ENCODE results near the gene VPS26B.
"Not testable (repeated sequence)": the region's sequence is repeated elsewhere in the genome, so short reads cannot be mapped to it uniquely, and the experiment has no call there.

The VPS26B gene

DNA sequence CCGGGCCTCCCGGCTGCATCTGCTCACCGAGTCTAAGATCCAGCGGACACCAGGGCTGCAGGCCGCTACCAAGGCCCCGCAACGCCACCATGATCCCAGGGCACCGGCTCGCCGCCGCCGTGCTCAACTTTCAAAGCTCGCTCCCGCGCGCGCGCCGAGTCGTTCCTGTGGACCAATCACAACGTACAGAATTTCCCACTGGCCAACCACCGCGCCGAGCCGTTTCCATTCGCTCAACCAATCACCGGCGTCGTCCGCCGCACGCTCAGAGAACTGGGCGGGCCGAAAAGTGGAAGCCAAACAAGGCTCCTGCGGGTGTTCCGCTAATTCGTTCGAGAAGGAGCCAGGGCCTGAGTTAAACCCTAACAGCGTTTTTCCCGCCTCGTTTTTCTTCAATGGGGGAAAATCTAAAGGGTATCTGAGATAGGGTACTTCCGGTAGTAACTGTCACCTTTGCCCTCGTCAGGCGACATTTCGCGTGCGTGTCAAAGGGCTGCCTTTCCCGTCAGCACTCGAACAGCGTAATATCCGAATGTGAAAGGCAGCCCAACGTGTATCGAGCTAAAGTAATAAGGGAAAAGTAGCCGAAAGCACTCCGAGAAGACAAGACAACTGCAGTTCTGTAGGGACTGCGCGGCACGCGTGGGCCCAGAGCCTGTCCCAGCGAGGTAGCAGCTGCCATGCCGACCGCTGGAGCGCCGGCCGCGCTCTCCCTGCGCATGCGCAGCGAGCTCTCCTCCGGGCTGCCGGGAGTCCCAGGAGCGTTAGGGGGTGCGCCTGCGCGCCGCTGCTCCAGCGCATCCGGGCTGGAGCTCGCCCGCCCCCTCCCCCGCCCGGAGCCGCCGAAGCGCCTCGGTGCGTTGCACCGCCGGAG, at the start of gene VPS26B, which contains the start of gene NCAPD3:
TSS of gene VPS26B (plus strand) at position 836 of the 874 bp plus-strand sequence. CDS start 452 bp downstream, outside the sequence.
TSS of gene NCAPD3 (minus strand) at position 132 of the 874 bp plus-strand sequence. CDS start at position 91, 41 bp downstream.
- H3K9ac ChIP-seq (ENCODE audit: low read depth in 1 of 2, low read length in 2 of 2) = peak within 1 kb of the TSS; percentile 83 to 91
- peak within 1 kb of the TSS; percentile 97 to 98 for H3K27ac ChIP-seq (ENCODE audit: low read depth in 2 of 2, low read length in 2 of 2)
- peaks cover 2 to 3% of the 10 kb centered on the region in 2 donors for H3K36me3 ChIP-seq (ENCODE audit: control insufficient read depth in 2 of 2, insufficient read depth in 2 of 2, low read length in 2 of 2)
- H3K4me3 ChIP-seq (ENCODE audit: low read length in 2 of 2) = peak within 1 kb of the TSS; percentile 98 to 99
- H3K27me3 ChIP-seq (ENCODE audit: control insufficient read depth in 2 of 2, insufficient read depth in 2 of 2, low read length in 2 of 2) = no peaks in the 10 kb centered on the region
- H3K9me3 ChIP-seq (ENCODE audit: control insufficient read depth in 2 of 2, low read length in 2 of 2) = no peaks in the 10 kb centered on the region
- peaks cover 22 to 26% of the 10 kb centered on the region in 2 donors for H3K4me1 ChIP-seq (ENCODE audit: control insufficient read depth in 2 of 2, insufficient read depth in 2 of 2, low read length in 2 of 2)

DNA sequence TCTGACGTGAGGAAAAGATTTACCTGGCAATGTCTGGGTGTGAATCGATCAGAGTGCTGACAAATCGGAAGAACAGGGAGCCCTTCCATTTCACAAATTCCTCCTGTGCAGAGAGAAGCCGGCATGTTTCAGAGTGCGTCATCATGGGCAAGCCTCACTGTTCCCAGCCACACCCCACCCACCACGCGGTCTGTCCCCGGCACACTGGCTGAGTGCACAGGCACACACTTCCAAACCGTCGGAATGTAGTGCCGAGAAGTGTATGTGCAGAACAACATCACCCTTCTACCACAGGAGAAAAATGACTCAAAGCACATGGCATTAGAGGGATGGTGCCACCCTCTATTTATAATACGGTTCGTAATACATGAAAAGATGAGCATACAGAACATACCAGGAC, 48.2 kb upstream of the VPS26B start:
- Histone ChIP-seq H3K36me3 (ENCODE audit: control insufficient read depth in 2 of 2, insufficient read depth in 2 of 2, low read length in 2 of 2) (peaks cover 21 to 28% of the 10 kb centered on the region in 2 donors), H3K9ac (ENCODE audit: low read depth in 1 of 2, low read length in 2 of 2) (no peak overlapping the region), H3K9me3 (ENCODE audit: control insufficient read depth in 2 of 2, low read length in 2 of 2) (no peaks in the 10 kb centered on the region), H3K27me3 (ENCODE audit: control insufficient read depth in 2 of 2, insufficient read depth in 2 of 2, low read length in 2 of 2) (no peaks in the 10 kb centered on the region), H3K4me3 (ENCODE audit: low read length in 2 of 2) (no peak overlapping the region), H3K27ac (ENCODE audit: low read depth in 2 of 2, low read length in 2 of 2) (no peak overlapping the region), H3K4me1 (ENCODE audit: control insufficient read depth in 2 of 2, insufficient read depth in 2 of 2, low read length in 2 of 2) (no peaks in the 10 kb centered on the region)

- H3K4me1 ChIP-seq (ENCODE audit: control insufficient read depth in 2 of 2, insufficient read depth in 2 of 2, low read length in 2 of 2) = no peaks in the 10 kb centered on the region
- peaks cover 21 to 23% of the 10 kb centered on the region in 2 donors for H3K36me3 ChIP-seq (ENCODE audit: control insufficient read depth in 2 of 2, insufficient read depth in 2 of 2, low read length in 2 of 2)
- H3K9me3 ChIP-seq (ENCODE audit: control insufficient read depth in 2 of 2, low read length in 2 of 2) = no peaks in the 10 kb centered on the region
- H3K4me3 ChIP-seq (ENCODE audit: low read length in 2 of 2) = no peak overlapping the region
- H3K9ac ChIP-seq (ENCODE audit: low read depth in 1 of 2, low read length in 2 of 2) = no peak overlapping the region
- no peak overlapping the region for H3K27ac ChIP-seq (ENCODE audit: low read depth in 2 of 2, low read length in 2 of 2)
- H3K27me3 ChIP-seq (ENCODE audit: control insufficient read depth in 2 of 2, insufficient read depth in 2 of 2, low read length in 2 of 2) = no peaks in the 10 kb centered on the region
Measured at GRCh38 chr11:134178032-134178674, 46.3 kb upstream of the VPS26B start.

DNA sequence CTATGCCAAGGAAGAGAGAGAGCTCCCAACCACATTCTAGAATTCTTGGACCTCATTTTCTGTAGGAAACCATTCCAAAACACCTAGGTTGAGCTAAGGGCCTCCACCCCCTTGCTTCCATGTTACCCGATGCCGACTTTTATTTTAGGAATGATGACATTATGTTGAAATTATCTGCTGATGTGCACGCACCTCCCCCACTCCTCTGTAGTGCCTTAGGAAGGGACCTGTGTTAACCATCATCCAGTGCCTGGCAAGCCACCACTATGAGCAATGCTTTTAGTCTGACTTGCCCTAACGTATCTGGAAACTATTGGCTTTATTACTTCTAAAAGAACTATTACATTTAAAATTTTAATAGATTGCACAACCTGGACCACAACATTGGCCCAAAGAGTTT, 42.8 kb upstream of the VPS26B start:
- no peaks in the 10 kb centered on the region for H3K9me3 ChIP-seq (ENCODE audit: control insufficient read depth in 2 of 2, low read length in 2 of 2)
- no peak overlapping the region for H3K4me3 ChIP-seq (ENCODE audit: low read length in 2 of 2)
- no peak overlapping the region for H3K9ac ChIP-seq (ENCODE audit: low read depth in 1 of 2, low read length in 2 of 2)
- H3K4me1 ChIP-seq (ENCODE audit: control insufficient read depth in 2 of 2, insufficient read depth in 2 of 2, low read length in 2 of 2) = no peaks in the 10 kb centered on the region
- no peak overlapping the region for H3K27ac ChIP-seq (ENCODE audit: low read depth in 2 of 2, low read length in 2 of 2)
- H3K36me3 ChIP-seq (ENCODE audit: control insufficient read depth in 2 of 2, insufficient read depth in 2 of 2, low read length in 2 of 2) = peaks cover 19% of the 10 kb centered on the region in 2 donors
- H3K27me3 ChIP-seq (ENCODE audit: control insufficient read depth in 2 of 2, insufficient read depth in 2 of 2, low read length in 2 of 2) = no peaks in the 10 kb centered on the region

DNA sequence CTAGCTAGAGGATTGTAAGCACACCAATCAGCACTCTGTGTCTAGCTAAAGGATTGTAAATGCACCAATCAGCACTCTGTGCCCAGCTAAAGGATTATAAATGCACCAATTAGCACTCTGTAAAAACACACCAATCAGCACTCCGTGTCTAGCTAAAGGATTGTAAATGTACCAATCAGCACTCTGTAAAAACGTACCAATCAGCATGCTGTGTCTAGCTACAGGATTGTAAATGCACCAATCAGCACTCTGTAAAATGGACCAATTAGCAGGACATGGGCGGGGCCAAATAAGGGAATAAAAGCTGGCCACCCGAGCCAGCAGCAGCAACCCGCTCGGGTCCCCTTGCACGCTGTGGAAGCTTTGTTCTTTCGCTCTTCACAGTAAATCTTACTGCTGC, 36.4 kb upstream of the VPS26B start:
- not testable (repeated sequence) for H3K27me3 ChIP-seq (ENCODE audit: control insufficient read depth in 2 of 2, insufficient read depth in 2 of 2, low read length in 2 of 2); H3K9ac ChIP-seq (ENCODE audit: low read depth in 1 of 2, low read length in 2 of 2); H3K4me1 ChIP-seq (ENCODE audit: control insufficient read depth in 2 of 2, insufficient read depth in 2 of 2, low read length in 2 of 2); H3K27ac ChIP-seq (ENCODE audit: low read depth in 2 of 2, low read length in 2 of 2); H3K4me3 ChIP-seq (ENCODE audit: low read length in 2 of 2); H3K9me3 ChIP-seq (ENCODE audit: control insufficient read depth in 2 of 2, low read length in 2 of 2)
- peaks cover 29 to 33% of the 10 kb centered on the region in 2 donors for H3K36me3 ChIP-seq (ENCODE audit: control insufficient read depth in 2 of 2, insufficient read depth in 2 of 2, low read length in 2 of 2)

GRCh38 chr11:134196756-134197155, 27.7 kb upstream of the VPS26B start:
- Histone ChIP-seq H3K27me3 (ENCODE audit: control insufficient read depth in 2 of 2, insufficient read depth in 2 of 2, low read length in 2 of 2) (no peaks in the 10 kb centered on the region), H3K4me1 (ENCODE audit: control insufficient read depth in 2 of 2, insufficient read depth in 2 of 2, low read length in 2 of 2) (no peaks in the 10 kb centered on the region), H3K36me3 (ENCODE audit: control insufficient read depth in 2 of 2, insufficient read depth in 2 of 2, low read length in 2 of 2) (peaks cover 18 to 23% of the 10 kb centered on the region in 2 donors), H3K9me3 (ENCODE audit: control insufficient read depth in 2 of 2, low read length in 2 of 2) (no peaks in the 10 kb centered on the region), H3K9ac (ENCODE audit: low read depth in 1 of 2, low read length in 2 of 2) (no peak overlapping the region), H3K27ac (ENCODE audit: low read depth in 2 of 2, low read length in 2 of 2) (no peak overlapping the region), H3K4me3 (ENCODE audit: low read length in 2 of 2) (no peak overlapping the region)

- H3K27ac ChIP-seq (ENCODE audit: low read depth in 2 of 2, low read length in 2 of 2) = no peak overlapping the region
- no peak overlapping the region for H3K4me3 ChIP-seq (ENCODE audit: low read length in 2 of 2)
- H3K36me3 ChIP-seq (ENCODE audit: control insufficient read depth in 2 of 2, insufficient read depth in 2 of 2, low read length in 2 of 2) = peaks cover 20 to 23% of the 10 kb centered on the region in 2 donors
- H3K27me3 ChIP-seq (ENCODE audit: control insufficient read depth in 2 of 2, insufficient read depth in 2 of 2, low read length in 2 of 2) = no peaks in the 10 kb centered on the region
- no peak overlapping the region for H3K9ac ChIP-seq (ENCODE audit: low read depth in 1 of 2, low read length in 2 of 2)
- H3K9me3 ChIP-seq (ENCODE audit: control insufficient read depth in 2 of 2, low read length in 2 of 2) = no peaks in the 10 kb centered on the region
- H3K4me1 ChIP-seq (ENCODE audit: control insufficient read depth in 2 of 2, insufficient read depth in 2 of 2, low read length in 2 of 2) = no peaks in the 10 kb centered on the region
Measured at GRCh38 chr11:134199531-134199930, 24.9 kb upstream of the VPS26B start.

- no peaks in the 10 kb centered on the region for H3K9me3 ChIP-seq (ENCODE audit: control insufficient read depth in 2 of 2, low read length in 2 of 2)
- H3K36me3 ChIP-seq (ENCODE audit: control insufficient read depth in 2 of 2, insufficient read depth in 2 of 2, low read length in 2 of 2) = peaks cover 26 to 29% of the 10 kb centered on the region in 2 donors
- H3K4me3 ChIP-seq (ENCODE audit: low read length in 2 of 2) = no peak overlapping the region
- no peaks in the 10 kb centered on the region for H3K4me1 ChIP-seq (ENCODE audit: control insufficient read depth in 2 of 2, insufficient read depth in 2 of 2, low read length in 2 of 2)
- H3K27ac ChIP-seq (ENCODE audit: low read depth in 2 of 2, low read length in 2 of 2) = no peak overlapping the region
- no peaks in the 10 kb centered on the region for H3K27me3 ChIP-seq (ENCODE audit: control insufficient read depth in 2 of 2, insufficient read depth in 2 of 2, low read length in 2 of 2)
- no peak overlapping the region for H3K9ac ChIP-seq (ENCODE audit: low read depth in 1 of 2, low read length in 2 of 2)
Measured at GRCh38 chr11:134200688-134201087, 23.8 kb upstream of the VPS26B start.

- H3K9ac ChIP-seq (ENCODE audit: low read depth in 1 of 2, low read length in 2 of 2) = no peak overlapping the region
- H3K9me3 ChIP-seq (ENCODE audit: control insufficient read depth in 2 of 2, low read length in 2 of 2) = no peaks in the 10 kb centered on the region
- no peak overlapping the region for H3K27ac ChIP-seq (ENCODE audit: low read depth in 2 of 2, low read length in 2 of 2)
- H3K4me3 ChIP-seq (ENCODE audit: low read length in 2 of 2) = no peak overlapping the region
- no peaks in the 10 kb centered on the region for H3K27me3 ChIP-seq (ENCODE audit: control insufficient read depth in 2 of 2, insufficient read depth in 2 of 2, low read length in 2 of 2)
- H3K4me1 ChIP-seq (ENCODE audit: control insufficient read depth in 2 of 2, insufficient read depth in 2 of 2, low read length in 2 of 2) = no peaks in the 10 kb centered on the region
- peaks cover 33 to 39% of the 10 kb centered on the region in 2 donors for H3K36me3 ChIP-seq (ENCODE audit: control insufficient read depth in 2 of 2, insufficient read depth in 2 of 2, low read length in 2 of 2)
Measured at GRCh38 chr11:134202661-134203060, 21.8 kb upstream of the VPS26B start.

- Histone ChIP-seq H3K9me3 (ENCODE audit: control insufficient read depth in 2 of 2, low read length in 2 of 2) (no peaks in the 10 kb centered on the region), H3K36me3 (ENCODE audit: control insufficient read depth in 2 of 2, insufficient read depth in 2 of 2, low read length in 2 of 2) (peaks cover 33 to 40% of the 10 kb centered on the region in 2 donors), H3K9ac (ENCODE audit: low read depth in 1 of 2, low read length in 2 of 2) (no peak overlapping the region), H3K4me1 (ENCODE audit: control insufficient read depth in 2 of 2, insufficient read depth in 2 of 2, low read length in 2 of 2) (no peaks in the 10 kb centered on the region), H3K4me3 (ENCODE audit: low read length in 2 of 2) (no peak overlapping the region), H3K27me3 (ENCODE audit: control insufficient read depth in 2 of 2, insufficient read depth in 2 of 2, low read length in 2 of 2) (no peaks in the 10 kb centered on the region), H3K27ac (ENCODE audit: low read depth in 2 of 2, low read length in 2 of 2) (no peak overlapping the region)
Measured at GRCh38 chr11:134205729-134206128, 18.7 kb upstream of the VPS26B start.
